Measurements from ENCODE around the gene GAPDHS.
A peak's percentile ranks its signal among the peaks of the same experiment; 100 is the strongest.

GAPDHS gene

DNA sequence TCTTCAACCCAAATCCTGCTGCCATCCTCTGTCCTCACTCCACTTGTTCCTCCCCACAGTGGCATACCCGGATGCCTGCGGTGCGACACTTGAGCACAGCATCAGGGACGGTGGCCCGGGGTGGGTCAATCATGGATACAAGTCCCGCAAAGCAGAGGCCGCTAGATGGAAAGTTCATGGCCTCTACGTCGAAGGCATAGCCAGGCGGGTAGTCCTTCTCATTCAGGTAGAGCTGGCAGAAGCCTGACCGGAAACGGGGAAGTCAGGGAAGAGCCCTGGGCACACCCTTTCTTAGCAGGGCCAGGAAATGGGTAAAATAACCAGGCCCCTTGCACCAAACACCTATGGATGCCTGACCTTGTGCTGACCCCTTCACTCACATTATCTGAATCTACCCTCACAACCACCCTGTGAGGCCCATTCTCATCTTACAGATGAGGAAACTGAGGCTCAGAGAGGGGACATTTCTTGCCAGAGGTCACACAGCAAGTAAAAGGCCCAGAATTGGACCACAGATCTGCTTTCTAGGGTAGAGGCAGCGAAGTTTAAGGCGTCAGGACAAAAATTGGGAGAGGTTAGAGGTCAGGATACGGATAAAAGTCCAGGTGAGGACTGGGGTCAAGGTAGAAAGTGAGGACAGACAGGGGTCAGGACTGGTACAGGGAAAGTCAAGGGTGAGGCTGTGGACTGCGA, 23.7 kb downstream of the GAPDHS start:
- DNase-seq (ENCODE audit: low read depth) = no peak
- TF ChIP-seq, protein P1, sequence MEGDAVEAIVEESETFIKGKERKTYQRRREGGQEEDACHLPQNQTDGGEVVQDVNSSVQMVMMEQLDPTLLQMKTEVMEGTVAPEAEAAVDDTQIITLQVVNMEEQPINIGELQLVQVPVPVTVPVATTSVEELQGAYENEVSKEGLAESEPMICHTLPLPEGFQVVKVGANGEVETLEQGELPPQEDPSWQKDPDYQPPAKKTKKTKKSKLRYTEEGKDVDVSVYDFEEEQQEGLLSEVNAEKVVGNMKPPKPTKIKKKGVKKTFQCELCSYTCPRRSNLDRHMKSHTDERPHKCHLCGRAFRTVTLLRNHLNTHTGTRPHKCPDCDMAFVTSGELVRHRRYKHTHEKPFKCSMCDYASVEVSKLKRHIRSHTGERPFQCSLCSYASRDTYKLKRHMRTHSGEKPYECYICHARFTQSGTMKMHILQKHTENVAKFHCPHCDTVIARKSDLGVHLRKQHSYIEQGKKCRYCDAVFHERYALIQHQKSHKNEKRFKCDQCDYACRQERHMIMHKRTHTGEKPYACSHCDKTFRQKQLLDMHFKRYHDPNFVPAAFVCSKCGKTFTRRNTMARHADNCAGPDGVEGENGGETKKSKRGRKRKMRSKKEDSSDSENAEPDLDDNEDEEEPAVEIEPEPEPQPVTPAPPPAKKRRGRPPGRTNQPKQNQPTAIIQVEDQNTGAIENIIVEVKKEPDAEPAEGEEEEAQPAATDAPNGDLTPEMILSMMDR (IDR thresholded peaks at IDR 0.05; ENCODE audit: insufficient read depth, low read depth, low read length, missing control alignments) = no peak
- no peak overlapping the region for H3K4me3 ChIP-seq (ENCODE audit: low read depth, low read length)

DNA sequence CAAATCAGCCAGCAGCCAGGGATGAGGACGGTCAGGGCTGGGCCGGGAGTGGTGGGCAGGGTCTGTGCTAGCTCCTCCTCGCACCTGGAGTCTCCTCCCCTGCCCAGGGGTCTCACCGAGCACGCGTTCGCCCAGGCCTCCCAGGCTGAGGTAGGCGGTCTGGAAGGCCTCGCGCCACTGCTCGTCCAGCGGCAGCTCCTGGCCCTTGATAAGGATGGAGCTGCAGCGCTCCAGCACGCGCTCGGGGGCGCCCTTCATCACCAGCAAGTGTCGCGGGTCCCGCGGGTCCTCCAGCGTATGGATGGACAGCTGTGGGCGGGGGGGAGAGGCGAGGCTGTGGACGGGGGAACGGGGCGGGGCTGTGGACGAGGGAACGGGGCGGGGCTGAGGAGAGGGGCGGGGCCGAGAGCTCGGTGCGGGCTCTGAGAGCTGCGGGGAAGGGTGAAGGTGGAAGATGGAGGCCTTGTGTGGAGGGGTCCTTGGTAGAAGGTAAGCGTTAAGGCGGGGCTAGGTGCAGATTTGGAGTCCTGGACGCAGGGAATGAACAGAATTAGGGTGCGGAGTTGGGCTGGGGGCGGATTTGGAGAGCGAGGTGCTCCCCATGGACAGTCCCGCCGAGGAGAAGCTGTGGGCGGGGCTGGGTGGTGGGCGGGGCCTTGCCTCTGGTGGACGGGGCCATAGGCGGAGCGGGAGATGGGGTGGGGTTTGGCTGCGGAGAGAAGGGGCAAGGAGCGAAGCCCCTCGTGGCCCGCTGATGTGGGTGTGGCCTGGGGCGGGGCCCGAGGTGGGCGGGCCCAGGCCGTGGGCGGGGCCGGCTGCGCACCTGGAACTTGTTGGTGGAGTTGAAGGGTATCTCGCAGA, 24.5 kb downstream of the GAPDHS start:
- DNase-seq (ENCODE audit: low read depth) = peak; percentile 46
- TF ChIP-seq, protein P1 (IDR thresholded peaks at IDR 0.05; ENCODE audit: insufficient read depth, low read depth, low read length, missing control alignments) = no peak
- peak overlapping the region; percentile 49; the same call in 1 of the 2 replicates for H3K4me3 ChIP-seq (ENCODE audit: low read depth, low read length)

DNA sequence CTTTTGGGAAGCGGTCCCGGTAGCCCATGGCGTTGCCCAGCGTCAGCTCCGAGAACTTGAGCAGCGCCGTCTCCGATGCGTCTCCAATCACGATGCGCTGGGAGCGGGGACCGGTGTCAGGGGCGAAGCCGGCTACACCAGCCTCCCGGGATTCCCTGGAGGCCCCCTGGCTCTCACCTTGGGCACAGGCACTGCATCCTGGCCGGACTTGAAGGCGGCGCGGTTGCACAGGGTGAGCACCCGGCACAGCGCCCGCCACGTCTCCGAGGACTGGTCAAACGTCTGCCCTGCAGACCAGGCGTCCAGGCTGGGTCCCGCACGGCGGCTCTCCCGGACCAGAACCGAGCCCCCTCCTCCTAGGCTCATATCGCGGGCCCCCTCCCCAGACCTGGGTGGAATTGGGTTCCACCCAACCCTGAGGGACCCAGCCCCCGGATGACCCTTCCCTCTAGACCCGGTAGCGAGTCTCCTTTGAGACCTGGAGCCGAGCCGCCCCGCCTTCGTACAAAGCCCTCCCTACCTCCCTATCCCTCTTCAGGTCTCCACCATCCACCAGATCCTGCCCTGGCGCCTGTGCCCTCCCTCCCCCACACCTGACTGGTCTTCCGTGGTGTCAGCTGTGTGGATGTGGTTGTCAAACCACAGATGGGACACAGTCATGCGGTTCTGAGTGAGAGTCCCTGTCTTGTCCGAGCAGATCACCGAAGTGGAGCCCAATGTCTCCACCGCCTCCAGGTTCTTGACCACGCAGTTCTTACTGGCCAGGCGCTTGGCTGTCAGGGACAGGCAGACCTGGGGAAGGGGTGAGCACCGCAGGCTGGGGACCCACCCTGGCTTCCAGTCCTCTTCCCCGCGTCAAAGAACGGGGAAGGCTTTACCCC, 25.4 kb downstream of the GAPDHS start:
- TF ChIP-seq, protein P1 (IDR thresholded peaks at IDR 0.05; ENCODE audit: insufficient read depth, low read depth, low read length, missing control alignments) = no peak
- peak; percentile 47 for DNase-seq (ENCODE audit: low read depth)
- peak overlapping the region; percentile 49 for H3K4me3 ChIP-seq (ENCODE audit: low read depth, low read length)

- TF ChIP-seq, protein P1 (IDR thresholded peaks at IDR 0.05; ENCODE audit: insufficient read depth, low read depth, low read length, missing control alignments) = no peak
- peak; percentile 83 for DNase-seq (ENCODE audit: low read depth)
- H3K4me3 ChIP-seq (ENCODE audit: low read depth, low read length) = peak overlapping the region; percentile 49
These were observed 26.0 kb downstream of the GAPDHS start for GRCh38 chr19:35559281-35559659.

GRCh38 chr19:35559781-35560180, 26.5 kb downstream of the GAPDHS start:
- DNase-seq (ENCODE audit: low read depth) = no peak
- TF ChIP-seq, protein P1 (IDR thresholded peaks at IDR 0.05; ENCODE audit: insufficient read depth, low read depth, low read length, missing control alignments) = no peak

DNA sequence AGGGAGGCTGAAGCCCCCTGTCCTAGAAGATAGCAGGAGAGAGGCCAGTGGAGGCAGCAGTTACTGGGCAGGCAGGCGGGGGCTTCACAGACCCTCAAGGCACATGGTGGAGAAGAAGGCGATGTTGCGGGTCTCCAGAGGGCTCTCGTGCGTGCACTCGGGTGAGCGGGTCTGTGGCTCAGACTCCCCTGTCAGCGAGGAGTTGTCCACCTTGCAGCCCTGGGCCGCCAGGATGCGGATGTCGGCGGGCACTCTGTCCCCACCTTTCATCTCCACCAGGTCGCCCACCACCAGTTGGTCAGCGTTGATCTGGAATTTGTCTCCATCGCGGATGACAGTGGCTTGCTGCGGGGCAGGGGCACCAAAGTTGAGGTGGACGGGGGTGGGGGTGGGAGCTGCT, 27.0 kb downstream of the GAPDHS start:
- no peak overlapping the region for H3K4me3 ChIP-seq (ENCODE audit: low read depth, low read length)
- TF ChIP-seq, protein P1 (IDR thresholded peaks at IDR 0.05; ENCODE audit: insufficient read depth, low read depth, low read length, missing control alignments) = no peak
- no peak for DNase-seq (ENCODE audit: low read depth)

More at GRCh38 chr19:35559781-35560180, 26.5 kb downstream of the GAPDHS start:
- no peak overlapping the region for H3K4me3 ChIP-seq (ENCODE audit: low read depth, low read length)
